ENCODE results near the gene ITGA7.

ITGA7 gene

DNA sequence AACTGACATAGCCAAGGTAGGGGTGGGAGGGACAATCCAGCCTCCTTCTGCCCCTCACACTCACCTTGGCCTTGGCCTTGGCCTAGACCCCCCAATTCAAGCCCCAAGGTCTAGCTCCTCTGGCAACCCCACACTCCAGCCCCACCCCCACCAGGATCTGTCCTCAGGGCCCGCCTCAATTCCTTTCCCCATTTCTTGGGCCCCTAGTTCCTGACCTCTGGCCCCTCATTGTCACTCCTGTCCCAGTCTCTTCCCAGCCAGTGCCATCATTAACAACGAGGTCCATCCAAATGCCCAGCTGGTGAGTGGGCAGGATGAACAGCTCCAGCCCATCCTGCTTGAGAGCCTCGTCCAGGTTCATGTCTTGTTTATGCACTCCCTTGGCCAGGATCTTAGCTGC is 28.4 kb upstream of the ITGA7 start:
- DNase-seq (ENCODE audit: low spot score) = no peak

DNA sequence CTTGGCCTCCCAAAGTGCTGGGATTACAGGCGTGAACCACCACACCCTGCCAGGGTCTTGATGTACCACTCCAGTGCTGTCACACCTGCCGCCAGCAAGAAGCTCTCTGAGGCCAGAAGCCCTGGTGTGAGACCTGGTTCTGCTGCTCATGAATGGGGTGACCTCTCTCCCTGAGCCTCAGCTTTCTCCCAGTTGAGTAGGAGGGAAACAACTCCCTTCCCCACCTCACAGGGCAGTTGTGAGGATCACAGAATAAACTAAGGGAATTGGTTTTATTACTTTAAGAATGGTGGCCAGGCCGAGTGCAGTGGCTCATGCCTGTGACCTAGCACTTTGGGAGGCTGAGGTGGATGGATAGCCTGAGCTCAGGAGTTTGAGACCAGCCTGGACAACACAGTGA is 26.9 kb upstream of the ITGA7 start:
- no peak for DNase-seq (ENCODE audit: low spot score)

DNA sequence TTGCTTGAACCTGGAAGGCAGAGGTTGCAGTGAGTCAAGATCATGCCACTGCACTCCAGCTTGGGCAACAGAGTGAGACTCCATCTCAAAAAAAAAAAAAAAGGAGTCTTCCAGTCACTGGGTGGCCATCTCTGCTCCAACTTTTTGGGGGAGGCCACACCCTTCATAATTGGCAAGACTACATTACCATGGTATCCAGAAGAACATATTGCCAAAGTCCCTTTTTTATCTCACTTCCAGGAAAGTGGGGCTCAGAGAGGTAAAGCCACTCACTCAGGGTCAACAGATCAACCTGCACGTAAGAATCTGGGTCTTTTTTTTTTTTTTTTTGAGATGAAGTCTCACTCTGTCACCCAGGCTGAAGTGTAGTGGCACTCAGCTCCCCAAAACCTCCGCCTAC is 26.2 kb upstream of the ITGA7 start:
- DNase-seq (ENCODE audit: low spot score) = no peak

GRCh38 chr12:55733021-55733555 is 25.4 kb upstream of the ITGA7 start:
- DNase-seq (ENCODE audit: low spot score) = no peak

DNA sequence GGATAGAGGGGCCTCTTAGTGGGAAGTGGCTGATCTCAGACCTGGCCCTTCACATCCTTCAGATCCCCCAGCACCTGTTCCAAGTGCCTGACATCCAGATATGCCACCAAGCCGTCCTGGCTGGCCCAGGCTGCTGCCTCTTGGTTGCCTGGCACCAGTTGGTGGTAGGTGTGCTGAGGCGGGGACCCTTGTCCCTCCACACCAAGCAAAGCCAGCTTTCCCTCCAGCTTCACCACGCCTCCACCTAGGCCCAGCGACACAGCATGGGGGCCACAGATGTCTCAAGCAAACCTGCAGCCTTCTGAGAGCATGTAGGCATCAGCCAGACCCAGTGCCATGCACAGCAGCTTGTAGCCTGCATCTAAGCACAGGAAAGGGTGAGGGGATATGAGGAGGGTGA is 24.6 kb upstream of the ITGA7 start:
- DNase-seq (ENCODE audit: low spot score) = no peak

GRCh38 chr12:55729819-55730818 is 22.4 kb upstream of the ITGA7 start:
- no peak for DNase-seq (ENCODE audit: low spot score)

GRCh38 chr12:55728939-55729818 is 21.5 kb upstream of the ITGA7 start, which contains the start of gene CD63:
Gene CD63, minus strand, starts transcription at chr12:55729009. Its CDS starts 668 bp downstream, at chr12:55728341.
- DNase-seq (ENCODE audit: low spot score) = peak; percentile 94

GRCh38 chr12:55728186-55728938 is 20.7 kb upstream of the ITGA7 start:
- peak; percentile 82 for DNase-seq (ENCODE audit: low spot score)

- DNase-seq (ENCODE audit: low spot score) = no peak
Observed at GRCh38 chr12:55727643-55728185, 20.0 kb upstream of the ITGA7 start.

- DNase-seq (ENCODE audit: low spot score) = no peak
Observed at GRCh38 chr12:55726971-55727370, 19.3 kb upstream of the ITGA7 start.

- no peak for DNase-seq (ENCODE audit: low spot score)
Observed at GRCh38 chr12:55725556-55725955, 17.9 kb upstream of the ITGA7 start.

GRCh38 chr12:55724940-55725309 is 17.2 kb upstream of the ITGA7 start:
- DNase-seq (ENCODE audit: low spot score) = no peak

DNA sequence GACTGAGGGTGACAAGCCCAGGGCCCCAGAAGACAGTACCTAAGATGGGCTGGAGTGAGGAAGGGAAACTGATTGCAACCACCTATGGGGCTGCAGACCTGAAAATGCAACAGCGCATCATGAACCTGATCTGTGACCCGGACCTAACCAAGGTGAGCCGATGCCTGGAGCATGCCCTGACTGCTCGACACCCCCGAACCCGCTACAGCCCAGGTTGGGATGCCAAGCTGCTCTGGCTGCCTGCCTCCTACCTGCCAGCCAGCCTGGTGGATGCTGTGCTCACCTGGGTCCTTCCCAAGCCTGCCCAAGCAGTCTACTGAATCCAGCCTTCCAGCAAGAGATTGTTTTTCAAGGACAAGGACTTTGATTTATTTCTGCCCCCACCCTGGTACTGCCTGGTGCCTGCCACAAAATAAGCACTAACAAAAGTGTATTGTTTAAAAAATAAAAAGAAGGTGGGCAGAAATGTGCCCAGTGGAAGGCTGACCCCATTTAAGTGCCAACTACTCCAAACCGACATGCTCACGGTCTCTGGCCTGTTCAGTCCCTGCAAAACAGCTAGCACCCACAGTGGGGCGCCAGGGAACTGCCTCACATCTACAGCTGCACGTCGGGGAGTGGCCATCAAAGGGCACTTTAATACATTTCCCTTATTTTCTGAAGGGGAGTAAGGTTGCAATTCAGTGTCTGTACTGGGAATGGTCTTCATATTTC is 16.7 kb upstream of the ITGA7 start:
- DNase-seq (ENCODE audit: low spot score) = peak; percentile 76

DNA sequence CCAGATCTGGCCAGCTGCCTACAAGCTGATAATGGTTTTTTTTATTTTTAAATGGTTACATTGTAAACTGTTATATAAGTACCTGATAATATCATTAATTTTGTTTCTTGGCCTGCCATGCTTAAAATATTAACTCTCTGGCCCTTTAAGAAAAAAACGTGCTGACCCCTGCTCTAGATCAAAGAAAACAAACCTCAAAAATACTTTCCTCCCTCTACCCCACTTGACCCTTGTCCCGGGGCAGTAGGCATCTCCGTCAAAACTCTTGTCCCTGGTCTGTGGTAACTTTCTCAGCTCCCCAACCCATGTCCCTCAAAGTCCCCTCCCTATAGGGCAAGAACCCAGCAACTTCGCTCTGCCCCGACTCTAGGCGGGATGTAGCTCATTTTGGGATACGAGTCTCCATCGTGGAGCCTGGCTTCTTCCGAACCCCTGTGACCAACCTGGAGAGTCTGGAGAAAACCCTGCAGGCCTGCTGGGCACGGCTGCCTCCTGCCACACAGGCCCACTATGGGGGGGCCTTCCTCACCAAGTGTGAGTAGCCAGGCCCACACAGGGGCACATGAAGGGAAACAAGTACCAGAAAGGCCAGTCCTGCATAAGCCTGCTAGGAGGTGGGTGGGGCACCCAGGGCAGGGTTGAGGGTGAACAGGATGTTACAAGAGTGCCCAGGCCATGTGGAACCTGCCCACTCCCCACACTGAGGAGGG is 16.0 kb upstream of the ITGA7 start:
- DNase-seq (ENCODE audit: low spot score) = no peak

DNA sequence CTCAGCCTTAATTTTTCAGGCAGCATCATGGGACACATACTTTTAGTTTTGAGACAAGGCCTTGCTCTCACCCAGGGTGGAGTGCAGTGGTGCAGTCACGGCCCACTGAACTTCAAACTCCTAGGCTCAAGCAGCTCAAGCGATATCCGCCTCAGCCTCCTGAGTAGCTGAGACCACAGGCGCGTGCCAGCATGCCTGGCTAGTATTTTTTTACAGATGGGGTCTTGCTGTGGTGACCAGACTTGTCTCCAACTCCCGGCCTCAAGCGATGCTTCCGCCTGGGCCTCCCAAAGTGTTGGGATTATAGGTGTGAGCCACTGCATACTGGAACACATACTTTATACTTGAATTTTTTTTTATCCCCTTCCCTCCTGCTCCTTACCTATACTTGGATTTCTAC is 15.2 kb upstream of the ITGA7 start:
- DNase-seq (ENCODE audit: low spot score) = no peak

GRCh38 chr12:55721601-55722213 is 14.0 kb upstream of the ITGA7 start:
- DNase-seq (ENCODE audit: low spot score) = no peak

DNA sequence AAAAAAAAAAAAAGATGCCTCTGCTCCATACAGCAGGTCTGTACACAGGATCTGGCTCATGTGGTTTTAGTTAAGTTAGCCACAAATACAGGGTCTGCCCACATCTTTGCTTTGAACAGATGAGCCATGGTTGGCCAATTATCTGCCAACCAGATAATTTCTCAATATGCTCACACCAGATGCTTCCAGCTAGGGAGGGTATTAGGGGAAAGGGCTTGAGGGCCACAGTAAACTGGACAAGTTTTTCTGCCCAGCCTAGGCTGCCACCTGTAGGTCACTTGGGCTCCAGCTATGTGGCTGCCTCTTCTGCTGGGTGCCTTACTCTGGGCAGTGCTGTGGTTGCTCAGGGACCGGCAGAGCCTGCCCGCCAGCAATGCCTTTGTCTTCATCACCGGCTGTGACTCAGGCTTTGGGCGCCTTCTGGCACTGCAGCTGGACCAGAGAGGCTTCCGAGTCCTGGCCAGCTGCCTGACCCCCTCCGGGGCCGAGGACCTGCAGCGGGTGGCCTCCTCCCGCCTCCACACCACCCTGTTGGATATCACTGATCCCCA is 13.3 kb upstream of the ITGA7 start:
- DNase-seq (ENCODE audit: low spot score) = peak; percentile 65

- DNase-seq (ENCODE audit: low spot score) = no peak
Observed at GRCh38 chr12:55720071-55720564, 12.4 kb upstream of the ITGA7 start, which contains the start of gene RDH5. Gene RDH5, plus strand, starts transcription at chr12:55720393. Its CDS starts 792 bp downstream, at chr12:55721185.

DNA sequence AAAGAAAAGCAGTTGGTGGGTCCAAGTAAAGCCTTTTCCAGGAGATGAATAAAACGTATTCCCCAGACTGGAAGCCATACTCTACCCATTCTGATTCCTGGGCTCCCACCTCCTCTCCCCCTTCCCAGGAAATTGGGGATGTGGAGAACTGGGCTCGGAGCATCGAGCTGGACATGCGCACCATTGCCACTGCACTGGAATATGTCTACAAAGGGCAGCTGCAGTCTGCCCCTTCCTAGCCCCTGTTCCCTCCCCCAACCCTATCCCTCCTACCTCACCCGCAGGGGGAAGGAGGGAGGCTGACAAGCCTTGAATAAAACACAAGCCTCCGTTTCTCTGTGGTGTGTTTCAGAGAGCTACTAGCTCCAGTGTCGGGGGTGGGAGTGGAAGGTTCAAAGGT is 11.7 kb upstream of the ITGA7 start:
- DNase-seq (ENCODE audit: low spot score) = no peak

All from ecto neural progenitor cell (in vitro differentiated cells).